A172 (cell line): ENCODE data around the gene B3GNT7. TPM values are rescaled to one million over a fixed set of nuclear protein-coding genes. Genes with fewer than 3 reads are reported as not detected.
"Not testable (repeated sequence)": the region's sequence is repeated elsewhere in the genome, so short reads cannot be mapped to it uniquely, and the experiment has no call there.

Experiments
- DNase-seq: peaks from one replicate; pipeline ENCODE4 v3.0.0-alpha.2; 2015; ENCODE audit warnings: low spot score
- total RNA-seq: library from RNA; depleted of rRNA; stranded (reverse); fragments of >200 nt; shearing (Covaris generic); gene quantifications from 2 replicates; pipeline ENCODE4 v1.2.3, GENCODE V29; 2014; rRNA removed

Gene B3GNT7, protein sequence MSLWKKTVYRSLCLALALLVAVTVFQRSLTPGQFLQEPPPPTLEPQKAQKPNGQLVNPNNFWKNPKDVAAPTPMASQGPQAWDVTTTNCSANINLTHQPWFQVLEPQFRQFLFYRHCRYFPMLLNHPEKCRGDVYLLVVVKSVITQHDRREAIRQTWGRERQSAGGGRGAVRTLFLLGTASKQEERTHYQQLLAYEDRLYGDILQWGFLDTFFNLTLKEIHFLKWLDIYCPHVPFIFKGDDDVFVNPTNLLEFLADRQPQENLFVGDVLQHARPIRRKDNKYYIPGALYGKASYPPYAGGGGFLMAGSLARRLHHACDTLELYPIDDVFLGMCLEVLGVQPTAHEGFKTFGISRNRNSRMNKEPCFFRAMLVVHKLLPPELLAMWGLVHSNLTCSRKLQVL
- total RNA-seq: 0.17 TPM in 1 of 2 replicates, not detected in the other

DNA sequence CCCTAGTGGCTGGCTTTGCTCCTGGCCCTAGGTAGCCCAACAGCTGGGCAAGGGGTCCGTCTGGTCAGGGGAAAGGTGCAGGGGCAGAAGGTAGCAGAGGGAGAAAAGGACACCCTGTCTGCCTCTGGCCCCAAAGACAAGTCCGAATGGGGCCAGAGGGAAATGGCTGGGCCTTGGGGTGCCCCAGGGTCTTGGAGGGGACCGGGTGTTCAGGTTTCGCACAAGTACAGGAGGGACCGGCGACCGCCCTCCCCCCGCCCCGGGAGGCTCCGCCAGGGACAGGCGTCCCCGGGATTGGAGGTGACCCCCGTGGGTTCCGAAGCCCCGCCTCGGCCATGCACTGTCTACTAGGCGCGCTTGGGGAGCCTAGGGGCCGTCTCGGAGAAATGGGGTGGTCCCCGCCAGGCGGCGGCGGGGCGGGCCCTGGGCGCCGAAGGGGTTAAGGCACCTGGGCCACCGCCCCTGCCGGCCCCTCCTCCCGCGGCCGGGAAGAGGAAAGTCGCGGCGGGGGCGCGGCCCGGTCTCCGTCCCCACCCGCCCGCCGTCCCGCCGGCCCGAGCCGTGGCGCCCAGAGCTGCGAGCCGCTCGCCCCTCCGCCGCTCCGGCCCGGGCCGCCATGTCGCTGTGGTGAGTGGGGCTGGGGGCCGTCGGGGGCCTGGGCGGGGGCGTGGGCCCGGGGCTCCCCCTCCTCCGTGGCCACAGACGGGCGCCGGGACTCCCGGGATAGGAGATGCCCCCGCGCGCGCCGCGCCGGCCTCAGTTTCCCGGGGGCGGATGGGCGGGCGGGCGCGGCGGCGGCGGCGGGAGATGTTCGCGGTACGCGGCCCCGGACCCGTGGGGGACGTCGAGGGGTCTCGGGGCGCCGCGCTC, at the start of gene B3GNT7:
Gene B3GNT7 (plus strand): TSS at position 523 of the 870 bp plus-strand sequence. CDS start 94 bp downstream, at position 617.
- DNase-seq: no peak

DNA sequence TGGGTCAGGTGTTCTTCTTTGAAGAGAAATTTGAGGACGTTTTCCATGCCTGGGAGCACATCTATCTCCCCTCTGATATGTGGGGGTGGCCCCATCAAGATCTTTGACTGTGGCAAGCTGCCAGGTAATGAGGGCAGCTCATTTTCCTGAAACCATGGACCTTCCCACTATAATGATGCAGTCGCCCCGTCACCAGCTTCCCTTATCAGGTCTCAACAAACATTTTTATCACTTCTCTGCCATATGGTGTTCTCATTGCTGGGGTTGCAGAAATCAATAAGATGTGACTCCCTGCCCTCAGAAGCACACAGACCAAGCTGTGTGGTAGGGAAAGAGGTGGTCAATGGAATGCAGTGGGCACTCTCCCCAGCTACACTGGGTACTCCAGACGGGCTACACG, 48.4 kb upstream of the B3GNT7 start:
- DNase-seq: no peak

DNA sequence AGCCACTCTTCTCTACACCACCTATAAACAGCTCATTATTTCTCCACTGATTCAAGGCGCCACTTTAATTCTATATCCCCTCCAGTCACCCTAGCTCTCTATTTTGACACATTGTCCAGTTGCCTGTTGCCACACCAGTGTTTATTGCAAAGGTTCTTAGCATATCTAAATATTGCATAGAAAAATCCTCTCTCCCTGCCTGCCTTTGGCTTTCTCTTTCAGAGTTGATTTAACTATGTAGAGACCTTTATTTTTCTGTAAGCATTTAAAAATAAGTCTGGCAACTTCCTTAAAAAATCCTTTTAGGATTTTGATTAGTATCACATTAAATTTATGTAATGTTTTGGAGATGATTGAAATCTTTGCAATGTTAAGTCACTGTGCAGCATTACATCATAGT, 47.9 kb upstream of the B3GNT7 start:
- no peak for DNase-seq

DNA sequence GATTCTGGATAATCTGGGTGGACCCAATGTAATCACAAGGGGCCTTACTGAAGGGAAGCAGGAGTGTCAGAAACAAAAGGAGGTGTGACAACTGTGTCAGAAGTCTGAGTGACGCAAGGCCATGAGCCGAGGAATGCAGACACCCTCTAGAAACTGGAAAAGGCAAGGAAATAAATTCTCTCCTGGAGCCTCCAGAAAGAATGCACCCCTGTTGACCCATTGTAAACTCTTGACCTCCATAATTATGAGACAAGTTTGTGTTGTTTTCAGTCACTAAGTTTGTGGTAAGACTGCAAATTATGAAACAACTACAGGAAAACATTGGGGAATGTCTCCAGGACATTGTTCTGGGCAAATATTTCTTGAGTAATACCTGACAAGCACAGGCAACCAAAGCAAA, 47.3 kb upstream of the B3GNT7 start:
- DNase-seq: no peak

DNA sequence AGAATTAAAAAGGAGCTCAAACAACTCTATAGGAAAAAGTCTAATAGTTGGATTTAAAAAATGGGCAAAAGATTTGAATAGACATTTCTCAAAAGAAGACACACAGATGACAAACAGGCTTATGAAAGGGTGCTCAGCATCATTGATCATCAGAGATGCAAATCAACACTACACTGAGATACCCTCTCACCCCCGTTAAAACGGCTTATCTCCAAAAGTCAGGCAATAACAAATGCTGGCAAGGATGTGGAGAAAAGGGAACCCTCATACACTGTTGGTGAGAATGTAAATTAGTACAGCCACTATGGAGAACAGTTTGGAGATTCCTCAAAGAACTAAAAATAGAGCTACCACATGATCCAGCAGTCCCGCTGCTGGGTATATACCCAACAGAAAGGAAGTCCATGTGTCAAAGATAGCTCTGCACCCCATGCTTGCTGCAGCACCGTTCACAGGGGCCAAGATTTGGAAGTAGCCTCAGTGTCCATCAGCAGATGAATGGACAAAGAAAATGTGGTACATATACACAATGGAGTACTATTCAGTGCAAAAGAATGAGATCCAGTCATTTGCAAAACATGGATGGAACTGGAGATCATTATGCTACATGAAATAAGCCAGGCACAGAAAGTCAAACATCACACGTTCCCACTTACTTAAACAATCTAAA, 46.7 kb upstream of the B3GNT7 start:
- no peak for DNase-seq

DNA sequence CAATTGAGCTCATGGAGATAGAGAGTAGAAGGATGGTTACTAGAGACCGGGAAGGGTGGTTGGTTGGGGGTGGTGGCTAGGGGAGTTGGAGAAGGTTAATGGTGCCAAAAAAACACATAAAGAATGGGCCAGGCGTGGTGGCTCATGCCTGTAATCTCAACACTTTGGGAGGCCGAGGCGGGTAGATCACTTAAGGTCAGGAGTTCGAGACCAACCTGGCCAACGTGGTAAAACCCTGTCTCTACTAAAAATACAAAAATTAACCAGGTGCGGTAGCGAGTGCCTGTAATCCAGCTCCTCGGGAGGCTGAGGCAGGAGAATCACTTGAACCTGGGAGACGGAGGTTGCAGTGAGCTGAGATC, 46.2 kb upstream of the B3GNT7 start:
- not testable (repeated sequence) for DNase-seq

DNA sequence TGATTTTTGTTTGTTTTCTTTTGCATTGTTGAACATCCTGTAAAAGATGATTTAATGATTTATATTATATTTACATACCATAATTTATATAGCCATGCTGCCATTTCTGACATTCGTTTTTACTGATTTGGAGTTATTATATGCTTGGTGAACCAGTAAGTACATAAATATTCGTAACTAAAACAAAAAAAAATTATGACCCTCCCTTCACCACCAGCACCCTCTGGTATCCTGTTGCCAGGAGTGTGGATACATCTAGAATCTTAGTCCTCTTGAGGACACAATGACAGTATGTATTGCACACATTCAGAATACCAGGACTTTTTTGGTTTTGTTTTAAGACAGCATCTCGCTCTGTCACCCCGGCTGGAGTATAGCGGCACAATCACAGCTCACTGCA, 43.9 kb upstream of the B3GNT7 start:
- no peak for DNase-seq

DNA sequence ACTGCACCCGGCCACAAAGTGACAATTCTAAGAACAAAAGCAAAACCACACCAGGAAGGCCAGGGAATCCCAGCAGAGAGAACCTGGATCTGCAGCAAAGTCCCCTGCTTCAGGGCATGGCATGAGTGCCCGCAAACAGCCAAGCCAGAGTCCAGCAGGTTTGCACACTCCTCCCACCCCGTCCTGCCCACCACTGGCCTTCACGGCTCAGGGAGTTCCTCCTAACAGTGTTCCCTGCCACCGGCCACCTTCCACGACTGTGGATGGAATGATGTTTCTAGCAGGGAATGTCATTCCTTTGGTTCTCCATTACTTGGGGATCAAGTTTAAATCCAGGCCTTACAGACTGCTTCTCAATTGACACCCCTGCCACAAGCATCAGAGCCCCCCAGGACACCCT, 42.0 kb upstream of the B3GNT7 start:
- no peak for DNase-seq

DNA sequence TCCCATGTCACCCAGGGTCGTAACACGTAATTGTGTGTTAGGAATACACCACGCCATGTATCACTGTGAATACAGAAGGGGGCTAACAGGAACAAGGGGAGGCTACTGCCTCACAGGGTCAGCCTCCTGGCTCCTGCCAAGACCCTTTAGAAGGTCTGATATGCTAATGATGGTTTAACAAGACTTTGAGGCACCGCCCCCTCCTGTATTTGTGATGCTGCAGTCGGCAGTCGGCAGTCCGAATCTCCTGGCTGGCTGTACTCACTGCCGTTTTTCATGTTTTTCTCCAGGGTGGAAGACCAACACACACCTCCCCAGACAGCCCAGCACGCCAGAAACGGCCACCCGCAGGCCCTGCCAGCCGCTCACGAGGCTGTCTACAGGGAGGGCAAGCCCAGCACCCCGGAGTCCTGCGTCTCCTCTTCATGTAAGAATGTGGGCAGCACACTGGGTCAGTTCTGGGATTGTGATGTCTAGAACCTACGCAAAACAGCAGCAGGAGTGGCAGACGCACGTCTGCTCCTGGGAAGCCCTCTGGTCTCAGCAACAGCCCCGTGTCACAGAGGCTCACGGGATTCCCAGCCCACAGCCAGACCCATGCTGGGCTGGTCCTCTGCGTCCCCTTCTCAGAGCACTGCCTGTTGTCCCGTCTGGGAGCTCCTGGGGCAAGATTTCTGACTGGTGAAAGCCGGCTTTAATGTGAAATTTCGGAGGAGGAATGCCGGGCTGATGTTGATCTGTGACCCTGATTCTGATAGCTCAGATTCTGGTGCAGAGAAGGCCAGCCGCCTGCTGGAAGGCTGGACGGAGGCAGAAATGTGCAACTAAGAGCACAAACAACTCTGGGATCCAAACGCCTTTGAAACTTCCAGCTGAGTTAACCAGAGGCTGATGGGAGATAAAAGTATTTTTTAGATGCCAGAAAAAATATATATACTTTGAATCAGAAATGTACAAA, 39.7 kb upstream of the B3GNT7 start:
- no peak for DNase-seq

DNA sequence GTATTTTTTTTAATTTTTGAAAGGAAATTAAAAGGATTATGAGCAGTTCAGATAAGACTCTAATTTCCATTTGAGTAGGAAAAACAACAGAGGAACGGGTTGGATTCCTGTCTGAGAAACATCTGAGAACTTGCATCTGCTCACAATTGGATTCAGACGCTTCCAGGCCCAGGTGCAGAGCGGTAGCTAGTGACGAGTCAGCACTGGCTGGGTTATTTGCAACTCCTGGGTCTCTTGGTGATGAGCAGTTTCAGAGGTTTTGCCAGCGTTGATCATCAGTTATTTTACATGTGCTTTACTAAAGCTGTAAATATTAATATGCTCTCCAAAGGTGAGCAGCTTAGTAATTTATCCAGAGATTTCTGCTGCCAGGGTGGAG, 39.1 kb upstream of the B3GNT7 start:
- DNase-seq: no peak

DNA sequence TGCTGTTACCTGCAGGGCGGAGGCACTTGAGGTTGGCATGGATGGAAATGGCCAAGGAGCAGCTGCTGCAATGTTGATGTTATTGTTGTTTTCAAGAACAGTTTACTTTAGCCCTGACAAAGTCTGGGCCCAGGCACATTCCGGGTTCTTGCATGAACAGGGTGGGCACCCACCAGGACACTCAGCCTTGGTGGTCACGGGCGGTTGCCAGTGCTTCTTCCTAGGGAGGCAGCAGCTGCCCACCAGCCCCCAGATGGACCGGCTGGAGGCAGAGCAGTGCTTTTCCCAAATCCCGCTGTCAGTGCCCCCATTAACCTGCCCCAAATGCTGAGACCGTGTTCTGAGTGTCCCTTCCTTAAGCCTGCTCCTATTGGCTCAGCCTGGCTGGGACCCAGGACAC, 38.5 kb upstream of the B3GNT7 start:
- no peak for DNase-seq

DNA sequence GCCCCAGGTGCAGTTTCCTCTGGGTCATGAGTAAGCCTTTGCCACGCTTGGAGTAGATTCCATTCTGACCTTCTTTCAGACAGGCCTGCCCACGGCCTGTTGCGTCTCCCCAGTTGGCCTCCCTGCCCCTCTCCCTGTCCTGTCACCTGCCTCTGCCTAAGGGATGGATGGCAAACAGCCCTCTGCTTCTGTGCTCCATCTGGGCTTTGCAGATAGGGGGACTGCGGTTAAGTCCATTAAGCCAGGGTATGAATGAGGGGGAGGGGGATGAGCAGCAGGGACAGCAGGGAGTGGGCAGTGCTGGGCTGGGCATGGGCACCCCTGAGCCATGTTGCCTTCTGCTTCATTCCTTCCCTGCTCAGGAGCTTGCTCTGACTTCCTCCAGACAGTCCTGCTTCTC, 37.6 kb upstream of the B3GNT7 start:
- DNase-seq: no peak

DNA sequence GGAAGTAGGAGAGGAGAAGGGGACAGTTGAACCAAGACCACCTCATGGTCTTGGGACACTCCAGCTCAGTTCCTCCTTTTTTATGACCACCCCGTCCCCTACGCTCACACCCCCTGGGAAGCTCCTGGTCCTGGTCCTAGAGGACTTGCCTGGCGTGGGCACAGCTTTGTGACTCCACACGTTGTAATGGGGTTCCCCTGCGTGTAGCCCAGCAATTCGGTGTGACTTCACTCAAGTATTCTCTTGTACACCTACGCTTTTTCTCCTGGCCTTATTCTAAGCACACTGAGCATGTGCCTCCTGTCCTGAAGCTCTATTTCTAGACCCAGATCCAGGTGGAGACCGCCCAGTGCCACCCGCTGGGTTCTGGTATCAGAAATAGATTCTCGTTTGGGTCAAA, 36.1 kb upstream of the B3GNT7 start:
- no peak for DNase-seq

DNA sequence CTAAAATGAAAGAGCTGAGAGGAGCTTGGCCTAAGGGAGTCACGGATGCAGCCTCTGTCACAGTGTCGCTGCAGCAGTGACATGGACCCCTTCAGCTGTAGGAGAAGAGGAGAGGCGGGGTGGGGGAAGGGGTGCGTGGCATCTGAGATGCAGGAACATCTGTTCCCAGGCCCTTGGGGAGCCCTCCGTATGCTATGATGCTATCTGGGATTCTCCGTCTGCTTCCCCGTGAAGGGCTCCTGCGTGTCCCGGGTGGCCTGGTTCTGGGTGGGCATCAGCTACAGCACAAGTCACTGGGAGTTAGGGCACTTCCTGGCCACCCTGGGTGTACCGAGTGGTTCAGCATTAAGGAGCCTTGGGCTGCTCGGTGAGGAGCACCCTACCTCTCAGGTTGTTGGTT, 35.6 kb upstream of the B3GNT7 start:
- DNase-seq: no peak

DNA sequence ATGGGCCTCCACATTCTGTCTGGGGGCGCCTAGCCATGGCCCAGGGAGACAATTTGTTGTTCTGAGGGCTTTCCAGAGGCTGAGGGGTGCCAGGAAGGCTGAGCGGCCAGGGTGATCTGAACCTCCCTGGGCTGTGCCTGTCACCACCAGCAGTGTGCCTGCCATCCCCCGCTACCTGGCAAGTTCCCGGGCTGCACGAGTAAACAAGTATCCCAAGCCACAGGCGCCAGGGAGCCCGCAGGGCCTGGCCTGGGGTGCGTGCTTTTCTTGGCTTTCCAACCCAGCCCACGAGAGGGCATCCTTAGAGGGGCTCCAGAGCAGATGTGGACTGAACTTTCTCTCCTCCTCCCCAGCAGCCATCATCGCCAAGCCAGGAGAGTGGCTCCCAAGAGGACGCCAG, 35.1 kb upstream of the B3GNT7 start:
- no peak for DNase-seq

DNA sequence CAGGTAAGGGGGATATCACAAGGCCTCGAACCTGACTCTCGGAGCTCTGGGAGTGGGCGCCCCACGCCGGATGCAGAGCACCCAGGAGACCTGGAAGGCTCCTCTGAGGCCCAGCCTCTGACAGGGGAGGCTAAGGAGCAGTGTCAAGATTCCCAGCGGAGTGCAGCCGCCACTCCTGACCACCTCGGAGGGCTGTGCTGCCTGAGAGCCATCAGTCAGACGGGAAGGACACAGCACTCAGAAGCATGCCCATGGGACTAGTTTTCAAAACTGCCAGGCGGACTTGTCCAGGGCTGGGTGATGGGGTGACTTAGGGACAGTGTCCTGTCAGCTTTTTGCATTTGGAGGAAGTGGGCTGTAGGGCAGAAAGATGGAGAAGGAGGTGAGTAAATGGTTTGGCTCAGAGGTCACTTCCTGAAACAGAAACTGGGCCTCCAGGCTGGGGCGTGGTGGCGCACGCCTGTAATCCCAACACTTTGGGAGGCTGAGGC, 34.6 kb upstream of the B3GNT7 start:
- DNase-seq: no peak

DNA sequence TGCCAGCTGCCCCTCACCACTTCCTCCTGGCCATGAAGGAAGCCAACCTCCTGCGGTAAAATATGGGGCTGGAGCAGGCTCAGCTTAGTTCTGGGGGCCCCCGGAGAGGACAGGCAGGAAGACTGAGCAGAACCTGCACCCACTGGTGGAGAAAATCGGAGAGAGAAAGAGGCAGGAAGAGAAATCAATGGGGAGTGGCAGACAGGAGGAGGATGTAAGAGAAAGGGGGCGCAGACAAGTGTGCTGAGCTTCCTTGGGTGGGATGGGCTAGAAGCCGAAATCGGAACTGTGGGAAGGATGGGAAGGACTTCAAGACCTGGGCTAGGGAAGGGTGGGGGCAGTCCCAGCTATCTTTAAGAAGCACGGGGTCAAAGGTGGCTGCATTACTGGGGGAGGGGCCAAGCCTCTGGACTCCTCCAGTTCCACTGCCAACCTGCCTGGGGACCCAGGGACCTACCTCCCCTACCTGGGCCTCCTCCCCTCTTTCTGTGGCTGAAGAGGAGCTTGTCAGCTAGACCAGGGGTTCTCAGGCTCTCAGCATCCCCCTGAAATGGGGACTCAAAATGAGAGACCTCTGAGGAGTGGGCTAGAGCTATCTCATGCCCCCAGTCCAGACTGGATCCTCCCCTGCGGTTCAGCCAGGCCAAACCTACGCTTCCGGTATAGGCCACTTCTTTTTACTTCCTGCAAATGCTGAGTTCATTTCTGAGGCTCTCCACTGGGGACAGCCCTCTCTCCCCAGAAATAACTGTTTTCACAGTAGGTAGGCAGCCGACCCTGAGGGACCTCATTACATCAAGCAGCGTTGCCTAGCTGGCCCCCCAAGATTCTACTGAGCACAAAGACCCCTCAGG, 33.6 kb upstream of the B3GNT7 start:
- no peak for DNase-seq

DNA sequence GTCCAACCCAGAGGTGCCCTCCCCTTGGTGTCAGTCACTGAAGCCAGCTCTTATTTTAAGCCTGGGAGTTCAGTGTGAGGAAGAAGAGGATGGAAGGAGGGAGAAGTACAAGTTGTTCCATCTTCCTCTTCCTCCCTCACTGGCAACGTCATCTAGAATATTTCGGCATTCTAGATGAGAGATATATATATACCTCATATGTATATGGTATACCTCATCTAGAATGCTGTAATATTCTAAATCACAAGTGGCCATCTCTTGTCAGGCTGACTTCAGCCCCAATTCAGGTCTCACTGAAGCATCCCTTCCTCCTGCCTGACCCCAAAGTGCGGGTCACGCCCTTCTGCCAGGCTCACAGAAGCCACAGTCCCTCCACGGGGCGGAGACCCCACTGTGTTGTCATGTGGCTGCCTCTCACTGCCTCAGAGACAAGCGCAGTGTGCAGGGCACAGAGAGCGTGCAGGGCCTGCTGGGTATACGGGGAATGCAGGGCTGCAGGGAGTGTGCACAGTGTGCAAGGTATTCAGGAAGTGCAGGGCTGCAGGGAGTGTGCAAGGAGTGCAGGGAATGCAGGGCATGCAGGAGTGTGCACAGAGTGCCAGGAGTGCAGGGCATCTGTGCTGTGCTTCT, 32.8 kb upstream of the B3GNT7 start:
- no peak for DNase-seq

DNA sequence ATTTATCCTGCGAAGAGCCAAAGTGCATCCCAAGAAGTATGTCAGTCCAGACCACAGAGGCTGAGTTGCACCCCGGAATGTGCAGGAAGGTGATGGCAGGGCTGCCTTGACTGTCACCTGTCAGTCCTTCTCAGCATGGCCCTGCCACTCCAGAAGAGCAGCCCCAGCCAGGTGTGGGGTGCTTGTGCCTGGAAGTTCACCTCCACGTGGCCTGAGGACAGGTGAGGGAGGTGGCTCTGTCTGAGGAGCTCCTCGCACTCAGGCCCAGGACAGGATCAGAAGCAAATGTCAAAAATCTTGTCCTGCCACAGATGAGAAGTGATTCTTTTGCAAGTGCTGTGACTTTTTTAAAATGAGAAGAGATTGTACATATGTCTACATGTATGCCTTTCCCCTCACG, 31.4 kb upstream of the B3GNT7 start:
- DNase-seq: no peak
